ENCODE results near the gene AGPAT4.

The AGPAT4 gene

DNA sequence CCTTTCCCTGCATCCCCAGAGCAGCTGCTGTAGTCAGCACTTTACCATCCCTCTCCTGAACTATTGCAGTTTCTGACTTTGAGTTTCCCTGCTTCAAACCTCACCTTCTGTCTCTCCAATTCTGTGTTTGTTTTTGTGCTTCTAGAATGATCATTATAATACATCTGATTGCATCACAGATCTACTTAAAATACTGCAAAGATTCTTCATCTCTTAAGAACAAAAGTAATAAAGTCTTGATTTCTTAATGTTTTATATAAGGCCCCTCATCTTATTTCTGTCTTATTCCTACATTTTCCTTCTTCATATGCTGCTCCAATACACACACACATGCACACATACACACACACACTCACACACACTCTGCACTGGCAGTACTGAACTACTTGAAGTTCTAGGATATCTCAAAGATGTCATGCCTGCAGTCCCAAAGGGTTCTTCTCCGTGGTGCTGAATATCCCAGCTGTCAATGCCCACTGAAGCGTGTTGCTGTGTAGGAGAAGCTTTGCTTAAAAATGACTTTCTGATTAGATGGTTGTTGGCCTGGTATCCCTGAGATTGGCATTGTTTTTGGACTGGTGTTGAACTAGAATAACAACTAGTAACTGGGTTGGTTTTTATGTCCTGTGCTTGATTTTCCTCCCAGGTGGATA is 185.1 kb downstream of the AGPAT4 start:
- no peaks in the 10 kb centered on the region for H3K4me1 ChIP-seq (ENCODE audit: control insufficient read depth, low read depth, low read length)
- no CpG with 5 or more reads among the region's 2 CpGs for WGBS (ENCODE audit: extremely low coverage, insufficient coverage, low lambda C conversion rate)
- no peak overlapping the region for H3K23ac ChIP-seq (ENCODE audit: low read length)
- H2AK5ac ChIP-seq (ENCODE audit: low read length): no peak overlapping the region
- H2BK15ac ChIP-seq (replicated peaks; ENCODE audit: low read depth): no peak overlapping the region
- no peaks in the 10 kb centered on the region for H3K27me3 ChIP-seq (ENCODE audit: insufficient read depth, low read length, poor library complexity)
- no peaks in the 10 kb centered on the region for H3K79me2 ChIP-seq (ENCODE audit: control insufficient read depth, insufficient read depth, low read length)
- H3K9ac ChIP-seq (ENCODE audit: low read length): no peak overlapping the region
- H3K79me1 ChIP-seq (ENCODE audit: low read length): no peaks in the 10 kb centered on the region
- no peak overlapping the region for H3K56ac ChIP-seq (ENCODE audit: low read length)
- H4K8ac ChIP-seq (ENCODE audit: low read depth, low read length): no peak overlapping the region
- H3K18ac ChIP-seq (ENCODE audit: low read length): no peak overlapping the region
- no peak overlapping the region for H4K5ac ChIP-seq (ENCODE audit: low read length)
- H3K27ac ChIP-seq (ENCODE audit: low read depth, low read length): no peak overlapping the region
- peaks cover 5% of the 10 kb centered on the region for H3K36me3 ChIP-seq (ENCODE audit: control insufficient read depth, insufficient read depth, low read length)
- H2BK120ac ChIP-seq (ENCODE audit: low read depth, low read length): no peak overlapping the region
- H3K4me3 ChIP-seq (ENCODE audit: low read length): no peak overlapping the region
- H3K4me2 ChIP-seq (ENCODE audit: low read length): no peak overlapping the region
- no peak overlapping the region for H3K4ac ChIP-seq (ENCODE audit: low read depth, low read length)
- no peak overlapping the region for H2BK5ac ChIP-seq (ENCODE audit: low read length)
- DNase-seq: no peak

DNA sequence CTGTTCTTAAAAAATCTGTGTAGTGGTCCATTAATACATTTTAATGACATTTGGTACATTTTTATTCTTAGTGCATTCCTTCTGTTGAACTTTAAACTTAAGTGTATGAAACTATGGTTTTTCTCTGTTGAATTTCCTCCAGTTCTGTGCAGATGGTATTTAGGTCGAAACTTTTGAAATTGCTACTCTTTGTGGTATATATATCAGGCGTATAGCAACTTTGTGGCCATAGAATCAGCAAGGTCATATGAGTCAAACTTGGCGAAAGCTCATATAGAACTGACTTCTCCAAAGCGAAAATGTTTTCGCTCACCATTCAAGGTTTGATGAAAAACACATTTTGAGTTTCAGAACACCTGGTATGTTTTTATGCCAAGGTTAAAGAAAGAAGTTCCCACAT is 188.6 kb downstream of the AGPAT4 start:
- Histone ChIP-seq H3K4me3 (ENCODE audit: low read length) (no peak overlapping the region), H3K36me3 (ENCODE audit: control insufficient read depth, insufficient read depth, low read length) (peaks cover 9% of the 10 kb centered on the region), H2BK120ac (ENCODE audit: low read depth, low read length) (no peak overlapping the region), H4K5ac (ENCODE audit: low read length) (no peak overlapping the region), H3K79me2 (ENCODE audit: control insufficient read depth, insufficient read depth, low read length) (no peaks in the 10 kb centered on the region), H2BK15ac (replicated peaks; ENCODE audit: low read depth) (no peak overlapping the region), H3K9ac (ENCODE audit: low read length) (no peak overlapping the region), H3K4ac (ENCODE audit: low read depth, low read length) (no peak overlapping the region), H3K4me2 (ENCODE audit: low read length) (no peak overlapping the region), H3K18ac (ENCODE audit: low read length) (no peak overlapping the region), H4K8ac (ENCODE audit: low read depth, low read length) (no peak overlapping the region), H3K23ac (ENCODE audit: low read length) (no peak overlapping the region), H3K27ac (ENCODE audit: low read depth, low read length) (no peak overlapping the region), H2BK5ac (ENCODE audit: low read length) (no peak overlapping the region), H2AK5ac (ENCODE audit: low read length) (no peak overlapping the region), H3K56ac (ENCODE audit: low read length) (no peak overlapping the region), H3K4me1 (ENCODE audit: control insufficient read depth, low read depth, low read length) (no peaks in the 10 kb centered on the region), H3K27me3 (ENCODE audit: insufficient read depth, low read length, poor library complexity) (no peaks in the 10 kb centered on the region), H3K79me1 (ENCODE audit: low read length) (no peaks in the 10 kb centered on the region)
- no peak for DNase-seq
- no CpG with 5 or more reads among the region's 5 CpGs for WGBS (ENCODE audit: extremely low coverage, insufficient coverage, low lambda C conversion rate)

DNA sequence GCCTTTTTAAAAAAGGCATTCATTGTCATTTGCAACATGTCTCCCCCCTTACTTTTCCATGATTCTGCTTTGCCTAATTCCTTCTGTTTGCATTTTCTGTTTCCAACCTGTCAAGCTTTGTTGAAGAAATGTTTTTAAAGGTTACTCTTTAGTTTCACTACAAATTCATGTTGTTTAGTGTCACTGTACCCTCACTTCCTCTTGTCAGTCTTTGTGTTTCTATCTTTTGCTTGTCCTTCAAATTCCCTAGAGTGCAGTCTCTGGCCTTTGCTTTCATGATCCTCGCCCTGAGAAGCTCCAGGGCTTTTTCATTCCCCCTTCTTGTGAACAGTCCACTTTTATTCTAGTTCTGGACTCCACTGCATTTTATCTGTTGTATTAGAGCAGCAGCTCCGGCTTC is 191.6 kb downstream of the AGPAT4 start:
- no peak overlapping the region for H3K27ac ChIP-seq (ENCODE audit: low read depth, low read length)
- H3K56ac ChIP-seq (ENCODE audit: low read length): no peak overlapping the region
- no CpG with 5 or more reads among the region's 2 CpGs for WGBS (ENCODE audit: extremely low coverage, insufficient coverage, low lambda C conversion rate)
- H3K79me1 ChIP-seq (ENCODE audit: low read length): peaks cover 2% of the 10 kb centered on the region
- H2BK120ac ChIP-seq (ENCODE audit: low read depth, low read length): no peak overlapping the region
- H3K9ac ChIP-seq (ENCODE audit: low read length): no peak overlapping the region
- H2BK5ac ChIP-seq (ENCODE audit: low read length): no peak overlapping the region
- no peak overlapping the region for H3K23ac ChIP-seq (ENCODE audit: low read length)
- H3K18ac ChIP-seq (ENCODE audit: low read length): no peak overlapping the region
- H3K79me2 ChIP-seq (ENCODE audit: control insufficient read depth, insufficient read depth, low read length): no peaks in the 10 kb centered on the region
- no peak overlapping the region for H4K5ac ChIP-seq (ENCODE audit: low read length)
- no peaks in the 10 kb centered on the region for H3K4me1 ChIP-seq (ENCODE audit: control insufficient read depth, low read depth, low read length)
- no peak overlapping the region for H3K4ac ChIP-seq (ENCODE audit: low read depth, low read length)
- no peak overlapping the region for H3K4me2 ChIP-seq (ENCODE audit: low read length)
- no peak overlapping the region for H4K8ac ChIP-seq (ENCODE audit: low read depth, low read length)
- no peak overlapping the region for H3K4me3 ChIP-seq (ENCODE audit: low read length)
- H3K27me3 ChIP-seq (ENCODE audit: insufficient read depth, low read length, poor library complexity): no peaks in the 10 kb centered on the region
- DNase-seq: no peak
- no peak overlapping the region for H2AK5ac ChIP-seq (ENCODE audit: low read length)
- H2BK15ac ChIP-seq (replicated peaks; ENCODE audit: low read depth): no peak overlapping the region
- H3K36me3 ChIP-seq (ENCODE audit: control insufficient read depth, insufficient read depth, low read length): peaks cover 8% of the 10 kb centered on the region

DNA sequence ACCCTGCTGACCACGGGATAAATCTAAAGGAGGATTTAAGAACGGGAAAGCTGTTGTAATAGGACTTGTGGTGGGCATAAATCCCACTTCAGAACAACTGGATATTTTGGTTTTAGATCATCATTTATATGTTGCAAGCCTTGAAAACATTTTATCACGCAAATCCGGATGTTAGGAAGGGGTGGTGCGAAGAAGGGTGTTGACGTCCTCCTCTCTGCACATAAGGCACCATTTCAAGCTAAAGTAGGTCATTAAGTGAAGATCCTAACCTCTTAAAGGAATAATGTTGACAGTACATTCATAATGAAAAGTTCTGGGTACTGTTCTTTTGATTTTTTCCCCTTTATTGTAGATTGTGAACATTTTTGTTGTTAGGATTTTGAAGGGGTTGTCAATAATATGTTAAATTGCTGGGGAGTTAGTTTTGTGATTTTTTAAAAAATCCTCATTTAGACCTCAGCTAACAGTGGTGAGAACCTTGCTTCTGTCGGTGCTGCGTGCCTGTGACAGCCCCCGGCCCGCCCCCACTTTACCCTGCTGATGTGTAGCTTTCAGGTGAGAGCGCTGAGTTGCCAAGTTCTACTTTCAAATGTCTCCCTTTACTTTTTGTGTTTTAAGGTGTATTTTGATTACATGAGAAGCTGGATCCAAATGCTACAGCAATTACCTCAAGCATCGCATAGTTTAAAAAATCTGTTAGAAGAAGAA is 193.4 kb downstream of the AGPAT4 start:
- Histone ChIP-seq H3K23ac (ENCODE audit: low read length) (no peak overlapping the region), H3K36me3 (ENCODE audit: control insufficient read depth, insufficient read depth, low read length) (peaks cover 6% of the 10 kb centered on the region), H2AK5ac (ENCODE audit: low read length) (no peak overlapping the region), H2BK15ac (replicated peaks; ENCODE audit: low read depth) (no peak overlapping the region), H3K79me1 (ENCODE audit: low read length) (peaks cover 2% of the 10 kb centered on the region), H3K4me1 (ENCODE audit: control insufficient read depth, low read depth, low read length) (no peaks in the 10 kb centered on the region), H3K56ac (ENCODE audit: low read length) (no peak overlapping the region), H4K8ac (ENCODE audit: low read depth, low read length) (no peak overlapping the region), H3K18ac (ENCODE audit: low read length) (no peak overlapping the region), H4K5ac (ENCODE audit: low read length) (no peak overlapping the region), H3K4me2 (ENCODE audit: low read length) (no peak overlapping the region), H3K79me2 (ENCODE audit: control insufficient read depth, insufficient read depth, low read length) (no peaks in the 10 kb centered on the region), H3K4me3 (ENCODE audit: low read length) (no peak overlapping the region), H3K27ac (ENCODE audit: low read depth, low read length) (no peak overlapping the region), H3K9ac (ENCODE audit: low read length) (no peak overlapping the region), H2BK120ac (ENCODE audit: low read depth, low read length) (no peak overlapping the region), H2BK5ac (ENCODE audit: low read length) (no peak overlapping the region), H3K4ac (ENCODE audit: low read depth, low read length) (no peak overlapping the region), H3K27me3 (ENCODE audit: insufficient read depth, low read length, poor library complexity) (no peaks in the 10 kb centered on the region)
- no peak for DNase-seq
- WGBS (ENCODE audit: extremely low coverage, insufficient coverage, low lambda C conversion rate): no CpG with 5 or more reads among the region's 12 CpGs

Data from mesendoderm (in vitro differentiated cells).